ENCODE measurements around the gene GTPBP6.
"Not testable (repeated sequence)": the region's sequence is repeated elsewhere in the genome, so short reads cannot be mapped to it uniquely, and the experiment has no call there.

The GTPBP6 gene

DNA sequence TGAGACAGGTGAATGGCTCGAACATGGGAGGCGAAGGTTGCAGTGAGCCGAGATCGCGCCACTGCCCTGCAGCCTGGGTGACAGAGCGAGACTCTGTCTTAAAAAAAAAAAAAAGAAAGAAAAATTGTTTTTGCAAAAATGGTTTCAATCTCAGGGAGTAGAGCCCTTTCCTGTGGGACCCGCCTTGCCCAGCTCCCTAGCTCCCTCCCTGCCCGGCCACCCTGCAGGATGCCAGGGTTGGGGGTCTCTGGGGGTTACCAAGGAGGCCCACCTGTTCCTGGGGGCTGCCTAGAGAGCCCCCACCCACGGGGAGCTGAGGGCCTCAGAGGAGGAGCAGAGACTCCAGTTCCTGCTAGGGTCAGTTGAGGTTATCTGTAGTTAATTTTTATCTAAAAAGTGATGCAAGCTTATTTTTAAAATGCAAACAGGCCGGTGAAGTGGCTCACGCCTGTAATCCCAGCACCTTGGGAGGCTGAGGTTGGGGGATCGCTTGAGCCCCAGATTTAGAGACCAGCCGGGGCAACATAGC is 56.2 kb downstream of the GTPBP6 start:
- DNase-seq = no peak

DNA sequence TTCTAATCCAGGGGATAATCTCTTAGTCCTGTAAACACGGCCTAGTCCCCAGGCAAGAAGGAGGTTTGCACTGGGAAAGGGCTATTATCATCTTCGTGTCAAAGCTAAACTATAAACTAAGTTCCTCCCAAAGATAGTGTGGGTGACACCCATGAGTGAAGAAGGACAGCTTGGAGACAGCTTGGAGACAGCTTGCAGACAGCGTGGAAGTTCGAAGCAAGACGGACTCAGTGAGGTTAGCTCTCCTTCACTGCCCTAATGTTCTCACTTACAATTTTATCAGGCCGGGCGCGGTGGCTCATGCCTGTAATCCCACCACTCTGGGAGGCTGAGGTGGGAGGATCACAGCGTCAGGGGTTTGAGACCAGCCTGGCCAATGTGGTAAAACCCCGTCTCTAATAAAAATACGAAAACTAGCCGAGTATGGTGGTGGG is 56.7 kb downstream of the GTPBP6 start:
- no peak for DNase-seq

DNA sequence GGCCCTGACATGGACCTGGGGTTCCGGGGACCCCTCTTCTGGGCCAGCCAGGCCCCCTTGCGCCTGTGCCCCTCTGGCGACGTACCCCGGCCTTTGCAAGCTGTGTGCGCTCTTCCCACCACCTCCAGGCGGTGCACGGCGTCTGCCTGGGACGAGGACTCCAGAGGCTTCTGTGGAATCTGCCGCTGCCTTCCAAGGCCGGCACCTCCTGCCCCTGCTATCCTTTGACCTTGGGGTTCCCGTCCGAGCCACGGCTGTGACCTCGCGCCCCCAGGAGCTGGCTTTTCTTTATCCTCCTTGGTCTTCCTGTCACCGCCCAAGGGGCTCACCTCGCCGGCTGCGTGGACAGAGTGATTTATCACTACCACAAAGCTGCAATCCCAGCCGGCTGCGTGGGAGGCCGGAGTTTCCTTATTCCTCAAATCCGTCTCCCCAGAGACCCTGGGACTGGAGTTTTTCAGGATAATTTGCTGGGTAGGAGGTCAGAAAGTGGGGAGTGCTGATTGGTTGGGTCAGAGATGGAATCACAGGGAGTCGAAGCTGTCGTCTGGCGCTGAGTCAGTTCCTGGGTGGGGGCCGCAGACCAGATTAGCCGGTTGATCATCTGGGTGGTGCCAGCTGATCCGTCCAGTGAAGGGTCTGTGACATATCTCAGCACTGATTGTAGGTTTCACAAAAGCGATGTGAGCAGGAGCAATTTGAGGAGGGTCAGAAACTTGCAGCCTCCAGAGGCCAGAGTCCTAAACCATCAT is 57.3 kb downstream of the GTPBP6 start:
- no peak for DNase-seq

DNA sequence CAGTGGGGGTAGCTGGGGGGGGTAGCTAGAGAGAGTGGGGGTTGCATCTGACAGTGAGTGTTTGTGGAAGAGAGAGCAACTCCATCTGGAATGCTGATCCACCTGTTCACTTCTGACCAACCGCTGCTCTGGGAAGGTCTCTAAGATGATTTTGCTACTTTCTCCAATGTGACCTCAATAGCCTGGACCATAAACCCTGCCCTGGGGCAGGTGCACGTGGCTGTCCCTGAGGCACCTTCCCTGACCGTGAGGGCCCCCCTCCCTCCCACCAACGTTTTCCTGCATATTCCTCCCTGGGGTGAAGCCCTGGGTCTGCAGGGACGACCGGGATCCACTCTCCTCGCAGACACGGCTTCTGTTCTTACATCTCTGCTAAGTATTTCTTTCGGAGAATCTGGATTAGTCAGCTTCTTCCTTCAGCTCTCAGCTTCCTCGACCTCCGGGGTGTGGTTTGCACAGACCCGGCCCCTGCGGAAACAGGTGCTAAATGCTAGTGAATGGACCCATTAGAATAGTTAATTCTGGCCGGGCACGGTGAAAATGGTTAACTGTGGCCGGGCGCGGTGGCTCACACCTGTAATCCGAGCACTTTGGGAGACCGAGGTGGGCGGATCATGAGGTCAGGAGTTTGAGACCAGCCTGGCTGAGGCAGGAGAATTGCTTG is 58.8 kb downstream of the GTPBP6 start:
- DNase-seq = no peak

DNA sequence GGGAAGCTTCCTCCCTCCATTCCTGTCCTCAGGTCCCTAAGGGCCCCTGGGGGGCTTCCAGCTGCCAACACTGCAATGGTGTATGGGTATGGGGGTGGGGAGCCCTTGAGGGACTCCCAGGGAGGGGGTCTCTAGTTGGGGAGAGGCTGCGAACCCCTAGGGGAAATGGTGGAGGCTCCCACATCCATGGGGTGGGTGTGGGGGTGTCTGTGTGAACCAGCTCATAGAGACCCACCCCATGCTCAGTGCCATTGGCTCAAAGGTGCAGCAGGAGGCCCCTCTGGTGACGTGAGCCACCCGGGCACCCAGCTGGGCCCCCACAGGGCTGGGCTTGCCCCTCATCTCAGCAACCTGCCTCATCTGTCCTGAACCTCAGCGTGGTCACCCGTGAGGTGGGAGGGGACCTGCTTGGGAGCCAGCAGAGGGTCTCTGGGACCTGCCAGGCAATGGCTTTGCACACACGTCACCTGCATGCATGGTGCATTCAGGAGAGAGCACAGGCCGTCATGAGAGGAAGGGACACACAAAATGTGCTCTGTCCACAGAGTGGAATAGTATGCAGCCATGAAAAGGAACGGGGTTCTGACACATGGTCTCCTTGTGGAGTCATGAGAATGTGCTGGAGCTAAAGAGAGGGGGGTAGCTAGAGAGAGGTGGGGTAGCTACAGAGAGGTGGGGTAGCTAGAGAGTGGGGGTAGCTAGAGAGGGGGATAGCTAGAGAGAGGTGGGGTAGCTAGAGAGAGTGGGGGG is 60.1 kb downstream of the GTPBP6 start:
- no peak for DNase-seq

DNA sequence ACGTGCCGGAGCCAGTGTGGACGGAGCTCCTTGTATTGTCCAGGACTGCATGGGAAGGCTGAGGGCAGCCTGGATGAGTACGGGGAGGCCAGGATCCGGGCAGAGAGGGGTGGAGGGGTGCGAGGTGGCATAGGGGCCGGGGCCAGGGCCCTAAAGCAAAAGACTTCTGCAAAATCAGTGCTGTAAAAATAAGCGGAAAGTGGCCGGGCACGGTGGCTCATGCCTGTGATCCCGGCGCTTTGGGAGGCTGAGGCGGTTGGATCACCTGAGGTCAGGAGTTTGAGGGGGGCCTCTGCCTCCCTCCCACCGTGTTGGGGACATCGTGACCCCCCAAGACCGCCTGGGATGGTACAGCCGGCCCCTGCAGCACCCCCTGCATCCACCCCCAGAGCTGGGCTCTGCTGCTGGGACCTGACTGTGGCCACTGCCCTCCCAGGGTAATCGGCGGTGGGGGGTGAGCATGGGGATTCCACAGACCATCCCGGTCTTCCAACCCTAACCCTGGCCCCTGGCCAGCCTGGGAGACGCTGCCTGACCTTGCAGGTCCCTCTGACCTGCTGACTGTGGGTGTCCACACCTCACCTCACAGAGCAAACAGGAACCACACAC is 60.8 kb downstream of the GTPBP6 start:
- no peak for DNase-seq

DNA sequence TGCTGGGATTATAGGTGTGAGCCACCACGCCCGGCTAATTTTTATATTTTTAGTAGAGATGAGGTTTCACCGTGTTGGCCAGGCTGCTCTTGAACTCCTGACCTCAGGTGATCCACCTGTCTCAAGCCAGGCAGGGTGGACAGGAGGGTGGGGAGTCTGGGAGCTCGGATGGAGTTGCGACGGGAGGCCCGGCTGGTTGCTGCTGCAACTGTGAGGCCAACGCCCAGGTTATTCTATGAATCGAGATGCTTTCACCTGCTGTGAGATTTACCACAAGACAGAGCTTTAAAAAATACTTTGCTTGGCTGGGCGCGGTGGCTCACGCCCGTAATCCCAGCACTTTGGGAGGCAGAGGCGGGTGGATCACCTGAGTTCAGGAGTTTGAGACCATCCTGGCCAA is 61.5 kb downstream of the GTPBP6 start:
- not testable (repeated sequence) for DNase-seq

DNA sequence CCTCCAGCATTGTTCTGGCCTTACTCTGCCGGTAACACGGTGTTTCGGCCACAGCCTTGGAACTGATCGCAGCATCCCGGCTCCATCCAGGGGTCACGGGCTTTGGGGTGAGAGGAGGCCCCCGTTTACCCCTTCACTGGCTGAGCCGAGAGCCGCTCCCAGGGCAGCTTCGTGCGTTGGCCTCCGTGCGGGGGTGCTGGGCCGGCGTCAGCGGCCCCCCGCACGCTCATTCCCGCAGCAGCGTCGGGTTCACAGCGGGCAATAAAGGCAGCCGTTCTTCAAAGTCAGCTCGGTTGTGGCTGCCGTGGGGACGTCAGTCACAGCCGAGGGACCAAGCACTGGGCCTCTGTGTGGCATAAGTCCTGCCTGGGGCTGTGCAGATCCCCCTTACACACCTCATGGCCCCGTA is 62.7 kb downstream of the GTPBP6 start:
- DNase-seq = no peak

All from NCI-H2081 treated with DMSO at 0.1 percent for 48 hours (cell line).